GM23338 (cell line): Measurements from ENCODE around the gene NLRP6. TPM values are rescaled to one million over a fixed set of nuclear protein-coding genes. Genes with fewer than 3 reads are reported as not detected.
"Not testable (repeated sequence)": the region's sequence is repeated elsewhere in the genome, so short reads cannot be mapped to it uniquely, and the experiment has no call there.

Experiments
- ATAC-seq: fragments of 200-7000 bp; cut with Tn5 transposase; 3 replicates; pipeline ENCODE4 v1.9.1; 2020
- DNase-seq: peaks from one replicate; pipeline ENCODE4 v3.0.0-alpha.2; 2015; ENCODE audit warnings: low spot score
- H2AFZ ChIP-seq: fragments of 200-600 bp; sonication (generic); 2 replicates; pipeline ENCODE4 v1.8.0; 2016; ENCODE audit warnings: antibody characterized with exemption, mild to moderate bottlenecking, moderate library complexity
- H3F3A ChIP-seq: fragments of 200-600 bp; sonication (generic); replicated peaks from 2 replicates; pipeline ENCODE4 v1.8.0; 2017; ENCODE audit warnings: antibody characterized with exemption, mixed run types, low read depth
- H3K27ac ChIP-seq: fragments of 200-600 bp; sonication (generic); 2 replicates; pipeline ENCODE4 v1.6.1; 2016; ENCODE audit warnings: low read depth
- H3K27me3 ChIP-seq: fragments of 200-600 bp; sonication (generic); 2 replicates; pipeline ENCODE4 v1.8.0; 2016; ENCODE audit warnings: mild to moderate bottlenecking, mixed run types, moderate library complexity; ENCODE audit not compliant: insufficient read depth
- H3K36me3 ChIP-seq: fragments of 200-600 bp; sonication (generic); 2 replicates; pipeline ENCODE4 v1.8.0; 2016; ENCODE audit warnings: mild to moderate bottlenecking; ENCODE audit not compliant: insufficient read depth
- H3K4me1 ChIP-seq: fragments of 200-600 bp; sonication (generic); 2 replicates; pipeline ENCODE4 v1.8.0; 2016; ENCODE audit warnings: mild to moderate bottlenecking, moderate library complexity; ENCODE audit not compliant: insufficient read depth
- H3K4me2 ChIP-seq: fragments of 200-600 bp; sonication (generic); 2 replicates; pipeline ENCODE4 v1.7.1; 2017; ENCODE audit warnings: mixed run types
- H3K4me3 ChIP-seq: fragments of 200-600 bp; sonication (generic); 2 replicates; pipeline ENCODE4 v1.6.1; 2016; ENCODE audit warnings: mixed run types
- H3K79me2 ChIP-seq: fragments of 200-600 bp; sonication (generic); replicated peaks from 2 replicates; pipeline ENCODE4 v1.8.0; 2017; ENCODE audit warnings: mild to moderate bottlenecking; ENCODE audit not compliant: insufficient read depth
- H3K9me2 ChIP-seq: fragments of 200-600 bp; sonication (generic); 2 replicates; pipeline ENCODE4 v1.8.0; 2017; ENCODE audit not compliant: insufficient read depth
- H4K20me1 ChIP-seq: fragments of 200-600 bp; sonication (generic); replicated peaks from 2 replicates; pipeline ENCODE4 v1.8.0; 2017; ENCODE audit warnings: mild to moderate bottlenecking; ENCODE audit not compliant: insufficient read depth
- H3K27ac Mint-ChIP-seq: 2 replicates; pipeline ENCODE4 v1.8.0; 2020; ENCODE audit warnings: inconsistent platforms, mild to moderate bottlenecking, moderate library complexity, mixed read lengths
- H3K27me3 Mint-ChIP-seq: 3 replicates; pipeline ENCODE4 v1.8.0; 2022; ENCODE audit warnings: low read depth, mild to moderate bottlenecking, moderate library complexity, mixed read lengths, inconsistent platforms; ENCODE audit not compliant: insufficient read depth, poor library complexity
- H3K36me3 Mint-ChIP-seq: 3 replicates; pipeline ENCODE4 v1.8.0; 2021; ENCODE audit warnings: low read depth, mild to moderate bottlenecking, inconsistent platforms, moderate library complexity, mixed read lengths
- H3K4me1 Mint-ChIP-seq: 3 replicates; pipeline ENCODE4 v1.8.0; 2020; ENCODE audit warnings: mild to moderate bottlenecking, inconsistent platforms, mixed read lengths
- H3K4me3 Mint-ChIP-seq: 3 replicates; pipeline ENCODE4 v1.8.0; 2021; ENCODE audit warnings: moderate library complexity, mild to moderate bottlenecking, inconsistent platforms, mixed read lengths
- H3K9me3 Mint-ChIP-seq: 3 replicates; pipeline ENCODE4 v1.8.0; 2020; ENCODE audit warnings: moderate library complexity, mild to moderate bottlenecking, inconsistent platforms, mixed read lengths
- EZH2 ChIP-seq: fragments of 200-600 bp; sonication (generic); IDR thresholded peaks from one replicate; pipeline ENCODE4 v1.8.0; 2017; ENCODE audit warnings: antibody characterized with exemption, mild to moderate bottlenecking, low read depth; ENCODE audit not compliant: unreplicated experiment
- NANOG ChIP-seq: IDR thresholded peaks from 2 replicates; pipeline ENCODE4 v1.6.1; 2016; ENCODE audit warnings: antibody characterized with exemption, borderline replicate concordance
- POLR2AphosphoS5 ChIP-seq: IDR thresholded peaks from 2 replicates; pipeline ENCODE4 v1.6.1; 2016; ENCODE audit warnings: antibody characterized with exemption, low read depth
- polyA plus RNA-seq: library from polyadenylated mRNA; unstranded; fragments of >200 nt; fragmentation: Nextera tagmentation; extraction: Ambion mirVana; gene quantifications from 2 replicates; pipeline ENCODE4 v1.2.1, GENCODE V29; 2016
- small RNA-seq: library from RNA; depleted of rRNA; stranded (forward); fragments of <200 nt; gene quantifications from one replicate; pipeline ENCODE3, GENCODE V24; 2014; ENCODE audit warnings: low replicate concordance
- total RNA-seq: library from RNA; depleted of rRNA; stranded (reverse); fragments of >200 nt; shearing (Covaris generic); gene quantifications from 2 replicates; pipeline ENCODE4 v1.2.3, GENCODE V29; 2014; rRNA removed

NLRP6 gene
- total and polyA plus RNA-seq, 2 experiments from 2014 or later: 0.15 to 0.73 TPM

GRCh38 chr11:333616-334263 lies 55.5 kb downstream of the NLRP6 start:
- Mint-ChIP-seq H3K4me1 (peaks cover 46% of the 10 kb centered on the region), H3K9me3 (peaks cover 13% of the 10 kb centered on the region), H3K36me3 (peaks cover 16% of the 10 kb centered on the region; the same call in 2 of the 3 replicates), H3K27ac (peak overlapping the region; percentile 17), H3K27me3 (peaks cover 25% of the 10 kb centered on the region)
- peak; percentile 9 for ATAC-seq
- not testable (repeated sequence) for H4K20me1 ChIP-seq, H3K36me3 ChIP-seq, H3K4me3 Mint-ChIP-seq, DNase-seq, H3K27me3 ChIP-seq, H3K79me2 ChIP-seq, H3K9me2 ChIP-seq
- H2AFZ ChIP-seq: peak overlapping the region; percentile 5; the same call in 1 of the 2 replicates
- peaks cover 34% of the 10 kb centered on the region for H3K4me1 ChIP-seq
- H3F3A ChIP-seq: peaks cover 14% of the 10 kb centered on the region; the same call in 1 of the 2 replicates
- peak overlapping the region; percentile 65 for H3K4me2 ChIP-seq
- H3K4me3 ChIP-seq: 0 out of 2 replicates have a peak overlapping the region, but pooled peaks have one; percentile 17
- H3K27ac ChIP-seq: peak overlapping the region; percentile 97

DNA sequence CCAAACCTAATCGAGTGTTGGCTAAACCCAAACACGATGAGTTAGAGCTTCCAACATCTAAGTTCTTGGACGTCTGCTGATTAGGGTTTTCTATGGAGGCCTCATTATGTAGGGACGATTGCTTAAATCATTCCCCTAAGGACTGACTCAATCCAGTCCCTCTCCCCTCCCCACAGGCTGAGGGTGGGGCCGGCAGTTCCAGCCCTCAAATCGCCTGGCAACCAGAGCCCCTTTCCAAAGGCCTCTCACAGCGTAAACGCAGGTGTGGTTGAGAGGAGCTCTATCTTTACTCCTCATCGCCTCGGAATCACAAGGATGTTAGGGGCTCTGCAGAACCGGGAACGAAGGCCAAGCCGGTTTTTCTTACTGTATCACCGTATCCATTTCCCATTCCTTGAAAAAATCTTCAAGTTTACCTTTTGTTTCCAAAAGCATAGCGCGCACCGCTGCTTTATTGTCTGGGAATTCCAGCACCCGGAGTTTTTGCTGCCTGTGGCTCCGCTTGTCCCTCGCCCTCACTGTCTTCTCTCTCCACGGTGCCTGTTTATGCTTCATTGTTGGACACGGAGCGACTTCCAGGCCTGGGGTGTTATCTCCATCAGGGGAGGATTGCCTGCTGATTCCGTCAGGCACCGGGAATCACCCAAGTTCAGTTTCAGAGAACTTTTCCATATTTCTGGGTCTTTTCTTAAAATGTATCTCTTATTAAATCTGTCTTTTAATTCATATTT lies 56.2 kb downstream of the NLRP6 start:
- H3K36me3 Mint-ChIP-seq: peaks cover 16% of the 10 kb centered on the region; the same call in 2 of the 3 replicates
- no peaks in the 10 kb centered on the region; the same call in 1 of the 2 replicates for H3K36me3 ChIP-seq
- peak overlapping the region; percentile 38; the same call in 1 of the 3 replicates for H3K4me3 Mint-ChIP-seq
- H2AFZ ChIP-seq: peak overlapping the region; percentile 5; the same call in 1 of the 2 replicates
- TF ChIP-seq NANOG (no peak), POLR2AphosphoS5 (peak; percentile 66; the same call in 1 of the 2 replicates), EZH2 (no peak)
- peaks cover 13% of the 10 kb centered on the region for H3K9me3 Mint-ChIP-seq
- peak overlapping the region; percentile 97 for H3K27ac ChIP-seq
- H3K4me2 ChIP-seq: peak overlapping the region; percentile 65
- H3K27me3 Mint-ChIP-seq: peaks cover 26% of the 10 kb centered on the region
- peak; percentile 87 for DNase-seq
- H3K27me3 ChIP-seq: no peaks in the 10 kb centered on the region
- H3K4me1 ChIP-seq: peaks cover 36% of the 10 kb centered on the region
- H4K20me1 ChIP-seq: no peaks in the 10 kb centered on the region
- peak overlapping the region; percentile 17; the same call in 1 of the 2 replicates for H3K4me3 ChIP-seq
- peaks cover 14% of the 10 kb centered on the region; the same call in 1 of the 2 replicates for H3F3A ChIP-seq
- no peaks in the 10 kb centered on the region for H3K79me2 ChIP-seq
- peak overlapping the region; percentile 17 for H3K27ac Mint-ChIP-seq
- peaks cover 43% of the 10 kb centered on the region for H3K4me1 Mint-ChIP-seq
- ATAC-seq: peak; percentile 83
- no peaks in the 10 kb centered on the region for H3K9me2 ChIP-seq

Small RNAs within 50 kb of the gene (small RNA-seq; reads per million reads assigned to genes)
- gene AC136475.6: not detected

Other genes with a start within 250 kb of the NLRP6 start
- not detected in 2 replicates for gene SCGB1C1, start 85.3 kb upstream of the NLRP6 start, total RNA-seq
- not detected in 2 replicates for gene SCGB1C1, start 85.3 kb upstream of the NLRP6 start, polyA plus RNA-seq
- 19.5 and 20.5 TPM in 2 replicates for gene BET1L, start 71.0 kb upstream of the NLRP6 start, total RNA-seq
- 15.2 and 22.8 TPM in 2 replicates for gene BET1L, start 71.0 kb upstream of the NLRP6 start, polyA plus RNA-seq
- gene RIC8A, start 70.7 kb upstream of the NLRP6 start, total RNA-seq: 65.5 and 81.3 TPM in 2 replicates
- gene RIC8A, start 70.7 kb upstream of the NLRP6 start, polyA plus RNA-seq: 23.6 and 27.3 TPM in 2 replicates
- gene SIRT3, start 42.1 kb upstream of the NLRP6 start, total RNA-seq: 5.2 and 7.0 TPM in 2 replicates
- 8.9 and 11.4 TPM in 2 replicates for gene SIRT3, start 42.1 kb upstream of the NLRP6 start, polyA plus RNA-seq
- gene PSMD13, start 41.4 kb upstream of the NLRP6 start, total RNA-seq: 99.9 and 111 TPM in 2 replicates
- 114 and 116 TPM in 2 replicates for gene PSMD13, start 41.4 kb upstream of the NLRP6 start, polyA plus RNA-seq
- 45.4 and 55.8 TPM in 2 replicates for gene PGGHG, start 10.7 kb downstream of the NLRP6 start, total RNA-seq
- gene PGGHG, start 10.7 kb downstream of the NLRP6 start, polyA plus RNA-seq: 18.1 and 24.9 TPM in 2 replicates
- gene IFITM5, start 21.1 kb downstream of the NLRP6 start, total RNA-seq: not detected in 2 replicates
- 0.42 TPM in 1 of 2 replicates, not detected in the other for gene IFITM5, start 21.1 kb downstream of the NLRP6 start, polyA plus RNA-seq
- gene IFITM2, start 29.4 kb downstream of the NLRP6 start, total RNA-seq: 57.3 and 91.2 TPM in 2 replicates
- gene IFITM2, start 29.4 kb downstream of the NLRP6 start, polyA plus RNA-seq: 857 and 906 TPM in 2 replicates
- gene IFITM1, start 35.6 kb downstream of the NLRP6 start, total RNA-seq: 396 and 409 TPM in 2 replicates
- 1,180 and 1,194 TPM in 2 replicates for gene IFITM1, start 35.6 kb downstream of the NLRP6 start, polyA plus RNA-seq
- 72.4 and 82.3 TPM in 2 replicates for gene IFITM3, start 42.5 kb downstream of the NLRP6 start, total RNA-seq
- gene IFITM3, start 42.5 kb downstream of the NLRP6 start, polyA plus RNA-seq: 829 and 840 TPM in 2 replicates
- 55.2 and 92.6 TPM in 2 replicates for gene B4GALNT4, start 91.1 kb downstream of the NLRP6 start, total RNA-seq
- 49.9 and 53.5 TPM in 2 replicates for gene B4GALNT4, start 91.1 kb downstream of the NLRP6 start, polyA plus RNA-seq
- 18.7 and 23.0 TPM in 2 replicates for gene PKP3, start 115.8 kb downstream of the NLRP6 start, total RNA-seq
- 6.1 and 7.2 TPM in 2 replicates for gene PKP3, start 115.8 kb downstream of the NLRP6 start, polyA plus RNA-seq
- gene SIGIRR, start 136.6 kb downstream of the NLRP6 start, total RNA-seq: 59.1 and 63.0 TPM in 2 replicates
- 72.2 and 96.2 TPM in 2 replicates for gene SIGIRR, start 136.6 kb downstream of the NLRP6 start, polyA plus RNA-seq
- gene ANO9, start 163.6 kb downstream of the NLRP6 start, total RNA-seq: 6.5 and 10.2 TPM in 2 replicates
- gene ANO9, start 163.6 kb downstream of the NLRP6 start, polyA plus RNA-seq: 7.5 and 9.0 TPM in 2 replicates
- gene PTDSS2, start 171.9 kb downstream of the NLRP6 start, total RNA-seq: 46.6 and 145 TPM in 2 replicates
- gene PTDSS2, start 171.9 kb downstream of the NLRP6 start, polyA plus RNA-seq: 22.7 and 23.8 TPM in 2 replicates
- gene RNH1, start 228.8 kb downstream of the NLRP6 start, total RNA-seq: 50.4 and 56.3 TPM in 2 replicates
- 32.3 and 33.3 TPM in 2 replicates for gene RNH1, start 228.8 kb downstream of the NLRP6 start, polyA plus RNA-seq